ENCODE data around the gene AKT3.

DNA sequence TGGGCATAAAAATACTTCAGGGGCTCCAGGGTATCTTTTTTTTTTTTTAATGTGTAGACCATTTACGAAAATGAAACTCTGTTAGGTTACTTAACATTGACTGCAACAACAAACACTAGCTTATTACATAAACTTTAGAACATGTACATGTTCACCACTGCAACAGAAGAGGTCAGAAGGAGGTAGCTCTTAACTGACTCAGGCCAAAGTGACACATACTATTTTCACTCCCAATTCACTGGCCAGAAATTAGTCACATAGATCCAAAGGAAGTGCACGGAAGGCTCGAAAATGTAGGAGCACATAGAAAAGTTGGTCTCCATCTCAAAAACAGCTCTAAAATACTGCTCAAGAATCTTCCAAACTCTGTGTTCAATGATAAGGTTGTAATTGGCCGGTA is 107.2 kb downstream of the AKT3 start:
- TF ChIP-seq, protein P1, sequence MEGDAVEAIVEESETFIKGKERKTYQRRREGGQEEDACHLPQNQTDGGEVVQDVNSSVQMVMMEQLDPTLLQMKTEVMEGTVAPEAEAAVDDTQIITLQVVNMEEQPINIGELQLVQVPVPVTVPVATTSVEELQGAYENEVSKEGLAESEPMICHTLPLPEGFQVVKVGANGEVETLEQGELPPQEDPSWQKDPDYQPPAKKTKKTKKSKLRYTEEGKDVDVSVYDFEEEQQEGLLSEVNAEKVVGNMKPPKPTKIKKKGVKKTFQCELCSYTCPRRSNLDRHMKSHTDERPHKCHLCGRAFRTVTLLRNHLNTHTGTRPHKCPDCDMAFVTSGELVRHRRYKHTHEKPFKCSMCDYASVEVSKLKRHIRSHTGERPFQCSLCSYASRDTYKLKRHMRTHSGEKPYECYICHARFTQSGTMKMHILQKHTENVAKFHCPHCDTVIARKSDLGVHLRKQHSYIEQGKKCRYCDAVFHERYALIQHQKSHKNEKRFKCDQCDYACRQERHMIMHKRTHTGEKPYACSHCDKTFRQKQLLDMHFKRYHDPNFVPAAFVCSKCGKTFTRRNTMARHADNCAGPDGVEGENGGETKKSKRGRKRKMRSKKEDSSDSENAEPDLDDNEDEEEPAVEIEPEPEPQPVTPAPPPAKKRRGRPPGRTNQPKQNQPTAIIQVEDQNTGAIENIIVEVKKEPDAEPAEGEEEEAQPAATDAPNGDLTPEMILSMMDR (IDR thresholded peaks at IDR 0.05): no peak
- TF ChIP-seq POLR2AphosphoS5 (IDR thresholded peaks at IDR 0.05) (no peak), POLR2A (IDR thresholded peaks at IDR 0.05) (no peak)

Measured in upper lobe of left lung (tissue), 4 donors.